ENCODE results near the gene CCDC187.

CCDC187 gene

GRCh38 chr9:136282272-136282861 is 21.5 kb downstream of the CCDC187 start:
- H3K4me3 ChIP-seq (ENCODE audit: low read depth, low read length), result no peak overlapping the region
- TF ChIP-seq CTCF (IDR thresholded peaks at IDR 0.05; ENCODE audit: low read depth, low read length, missing control alignments), result no peak
- no peak for DNase-seq (ENCODE audit: low read depth)

- TF ChIP-seq CTCF (IDR thresholded peaks at IDR 0.05; ENCODE audit: low read depth, low read length, missing control alignments), result no peak
- no peak for DNase-seq (ENCODE audit: low read depth)
- H3K4me3 ChIP-seq (ENCODE audit: low read depth, low read length), result no peak overlapping the region
Measured at GRCh38 chr9:136281421-136282271, 22.2 kb downstream of the CCDC187 start.

GRCh38 chr9:136280535-136281315 is 23.2 kb downstream of the CCDC187 start:
- TF ChIP-seq CTCF (IDR thresholded peaks at IDR 0.05; ENCODE audit: low read depth, low read length, missing control alignments), result no peak
- no peak for DNase-seq (ENCODE audit: low read depth)
- H3K4me3 ChIP-seq (ENCODE audit: low read depth, low read length), result no peak overlapping the region

GRCh38 chr9:136279471-136279870 is 24.4 kb downstream of the CCDC187 start:
- no peak for DNase-seq (ENCODE audit: low read depth)
- TF ChIP-seq CTCF (IDR thresholded peaks at IDR 0.05; ENCODE audit: low read depth, low read length, missing control alignments), result no peak
- no peak overlapping the region for H3K4me3 ChIP-seq (ENCODE audit: low read depth, low read length)

GRCh38 chr9:136278894-136279293 is 25.0 kb downstream of the CCDC187 start:
- no peak for DNase-seq (ENCODE audit: low read depth)
- no peak overlapping the region for H3K4me3 ChIP-seq (ENCODE audit: low read depth, low read length)
- no peak for TF ChIP-seq CTCF (IDR thresholded peaks at IDR 0.05; ENCODE audit: low read depth, low read length, missing control alignments)

- no peak for TF ChIP-seq CTCF (IDR thresholded peaks at IDR 0.05; ENCODE audit: low read depth, low read length, missing control alignments)
- no peak overlapping the region for H3K4me3 ChIP-seq (ENCODE audit: low read depth, low read length)
- DNase-seq (ENCODE audit: low read depth), result no peak
Measured at GRCh38 chr9:136278221-136278620, 25.7 kb downstream of the CCDC187 start.

All from GM12864 (cell line).